Breast epithelium (tissue), 3 donors: ENCODE data around the gene SSH2.

Source experiments
- CTCF ChIP-seq, 3 donors: fragments of 450-650 bp; IDR thresholded peaks; one replicate each; pipeline ENCODE4 v1.5.1; 2016 to 2017; ENCODE audit warnings: antibody characterized with exemption in 3 of 3, mild to moderate bottlenecking in 3 of 3, moderate library complexity in 3 of 3
- POLR2AphosphoS5 ChIP-seq, 3 donors: sonication (generic); formaldehyde crosslinking; IDR thresholded peaks; one replicate each; pipeline ENCODE4 v1.6.1; 2017; ENCODE audit warnings: antibody characterized with exemption in 3 of 3

DNA sequence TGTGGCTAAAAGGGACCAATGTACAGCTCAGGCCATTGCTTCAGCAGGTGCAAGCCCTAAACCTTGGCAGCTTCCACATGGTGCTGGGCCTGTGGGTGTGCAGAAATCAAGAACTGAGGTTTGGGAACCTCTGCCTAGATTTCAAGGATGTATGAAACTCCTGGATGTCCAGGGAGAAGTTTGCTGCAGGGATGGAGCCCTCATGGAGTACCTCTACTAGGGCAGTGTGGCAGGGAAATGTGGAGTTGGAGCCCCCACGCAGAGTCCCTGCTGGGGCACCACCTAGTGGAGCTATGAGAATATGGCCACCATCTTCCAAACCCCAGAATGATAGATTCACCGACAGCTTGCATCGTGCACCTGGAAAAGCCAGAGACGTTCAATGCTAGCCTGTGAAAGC lies 24.4 kb upstream of the SSH2 start:
- TF ChIP-seq CTCF (IDR thresholded peaks at IDR 0.05), result no peak
- TF ChIP-seq POLR2AphosphoS5 (IDR thresholded peaks at IDR 0.05), result no peak
